T-helper 1 cell treated with Interleukin-12 subunit alpha and Interleukin-12 subunit beta and Interleukin-4 antibody, amounts not matched to agents 30 ng/mL and 1 ng/mL, for 36 hours (primary cell): ENCODE results near the gene NUTM1. TPM values are rescaled to one million over a fixed set of nuclear protein-coding genes. Genes with fewer than 3 reads are reported as not detected.
"Not testable (repeated sequence)": the region's sequence is repeated elsewhere in the genome, so short reads cannot be mapped to it uniquely, and the experiment has no call there.

ENCODE experiments used
- intact Hi-C: fragments of 100-400 bp; cut with micrococcal nuclease; formaldehyde crosslinking; loops from one replicate; pipeline ENCODE4 v1.15.1; 2024
- total RNA-seq: library from RNA; stranded (reverse); gene quantifications from 2 replicates; pipeline ENCODE4 v1.2.3, GENCODE V29; 2022

Gene NUTM1
- total RNA-seq, 1 donor from 2014 or later = not detected

DNA sequence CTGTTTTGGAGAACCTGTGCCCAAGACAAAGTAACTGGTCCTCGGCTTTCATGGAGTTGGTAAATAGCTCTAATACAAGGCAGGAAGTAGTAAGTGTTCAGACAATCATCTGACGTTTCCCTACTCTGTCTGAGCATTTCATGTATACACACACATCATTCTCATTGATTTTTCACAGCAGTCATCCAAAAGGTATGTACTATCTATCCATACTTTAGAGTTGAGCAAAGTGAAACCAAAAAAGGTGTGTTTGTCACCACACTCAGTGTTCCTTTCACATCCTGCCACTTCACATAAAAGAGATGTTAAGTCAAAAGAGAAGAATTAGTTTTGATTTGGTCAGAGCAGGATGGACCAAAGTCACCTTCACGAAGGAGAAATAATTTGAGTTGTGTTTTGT, 60.8 kb downstream of the NUTM1 start:
- intact Hi-C loops = not testable (repeated sequence)

Other genes with a start within 250 kb of the NUTM1 start
- gene EMC7, start 241.5 kb upstream of the NUTM1 start, total RNA-seq = 82.5 and 84.9 TPM in 2 replicates
- gene PGBD4, start 241.2 kb upstream of the NUTM1 start, total RNA-seq = 3.8 TPM in 2 replicates
- 40.1 and 40.3 TPM in 2 replicates for gene KATNBL1, start 133.2 kb upstream of the NUTM1 start, total RNA-seq
- 89.2 and 89.3 TPM in 2 replicates for gene EMC4, start 118.3 kb upstream of the NUTM1 start, total RNA-seq
- gene SLC12A6, start 5.5 kb upstream of the NUTM1 start, total RNA-seq = 37.2 and 41.4 TPM in 2 replicates
- 211 and 220 TPM in 2 replicates for gene NOP10, start 179 bp upstream of the NUTM1 start, total RNA-seq
- 87.8 and 88.5 TPM in 2 replicates for gene LPCAT4, start 23.9 kb downstream of the NUTM1 start, total RNA-seq
- 324 and 336 TPM in 2 replicates for gene GOLGA8A, start 94.5 kb downstream of the NUTM1 start, total RNA-seq
- gene GOLGA8B, start 240.3 kb downstream of the NUTM1 start, total RNA-seq = 296 and 301 TPM in 2 replicates